IPS-15b (cell line): ENCODE results near the gene ACCSL.

Experiments
- H3K27me3 ChIP-seq: one replicate; pipeline ENCODE4 v1.6.1; 2013; ENCODE audit warnings: low read length; ENCODE audit not compliant: control insufficient read depth, insufficient read depth
- H3K36me3 ChIP-seq: one replicate; pipeline ENCODE4 v1.6.1; 2013; ENCODE audit warnings: low read length; ENCODE audit not compliant: control insufficient read depth, insufficient read depth
- H3K4me1 ChIP-seq: one replicate; pipeline ENCODE4 v1.6.1; 2013; ENCODE audit warnings: mild to moderate bottlenecking, low read length; ENCODE audit not compliant: control insufficient read depth, insufficient read depth
- H3K4me3 ChIP-seq: one replicate; pipeline ENCODE4 v1.5.1; 2013; ENCODE audit warnings: low read depth, low read length
- H3K9ac ChIP-seq: one replicate; pipeline ENCODE4 v1.6.1; 2013; ENCODE audit warnings: low read depth, mild to moderate bottlenecking, low read length
- H3K9me3 ChIP-seq: one replicate; pipeline ENCODE4 v1.6.1; 2013; ENCODE audit warnings: mild to moderate bottlenecking, low read length; ENCODE audit not compliant: control insufficient read depth, insufficient read depth

The ACCSL gene

GRCh38 chr11:44036811-44037657 lies 10.7 kb upstream of the ACCSL start:
- no peaks in the 10 kb centered on the region for H3K4me1 ChIP-seq
- H3K4me3 ChIP-seq, result no peak overlapping the region
- H3K27me3 ChIP-seq, result peaks cover 8% of the 10 kb centered on the region
- no peak overlapping the region for H3K9ac ChIP-seq
- H3K9me3 ChIP-seq, result no peaks in the 10 kb centered on the region
- no peaks in the 10 kb centered on the region for H3K36me3 ChIP-seq

GRCh38 chr11:44037658-44037998 lies 10.2 kb upstream of the ACCSL start:
- peaks cover 5% of the 10 kb centered on the region for H3K27me3 ChIP-seq
- H3K36me3 ChIP-seq, result no peaks in the 10 kb centered on the region
- H3K9me3 ChIP-seq, result no peaks in the 10 kb centered on the region
- H3K4me3 ChIP-seq, result no peak overlapping the region
- no peaks in the 10 kb centered on the region for H3K4me1 ChIP-seq
- no peak overlapping the region for H3K9ac ChIP-seq

GRCh38 chr11:44043157-44043556 lies 4.6 kb upstream of the ACCSL start:
- Histone ChIP-seq H3K9me3 (no peaks in the 10 kb centered on the region), H3K36me3 (no peaks in the 10 kb centered on the region), H3K27me3 (peaks cover 4% of the 10 kb centered on the region), H3K4me3 (no peak overlapping the region), H3K4me1 (no peaks in the 10 kb centered on the region), H3K9ac (no peak overlapping the region)

- Histone ChIP-seq H3K4me3 (no peak overlapping the region), H3K27me3 (peaks cover 4% of the 10 kb centered on the region), H3K9ac (no peak overlapping the region), H3K4me1 (no peaks in the 10 kb centered on the region), H3K36me3 (no peaks in the 10 kb centered on the region), H3K9me3 (no peaks in the 10 kb centered on the region)
These were observed 1.6 kb upstream of the ACCSL start for GRCh38 chr11:44046182-44046581.

GRCh38 chr11:44047298-44047697 lies 483 bp upstream of the ACCSL start:
- Histone ChIP-seq H3K4me3 (no peak overlapping the region), H3K9me3 (no peaks in the 10 kb centered on the region), H3K9ac (no peak overlapping the region), H3K36me3 (no peaks in the 10 kb centered on the region), H3K4me1 (no peaks in the 10 kb centered on the region), H3K27me3 (peaks cover 4% of the 10 kb centered on the region)

- Histone ChIP-seq H3K9me3 (no peaks in the 10 kb centered on the region), H3K36me3 (no peaks in the 10 kb centered on the region), H3K9ac (no peak overlapping the region), H3K4me1 (no peaks in the 10 kb centered on the region), H3K27me3 (no peaks in the 10 kb centered on the region), H3K4me3 (no peak overlapping the region)
These were observed 2.1 kb downstream of the ACCSL start for GRCh38 chr11:44049832-44050231.

GRCh38 chr11:44051171-44051570 lies 3.4 kb downstream of the ACCSL start:
- peaks cover 4% of the 10 kb centered on the region for H3K27me3 ChIP-seq
- H3K36me3 ChIP-seq, result no peaks in the 10 kb centered on the region
- no peak overlapping the region for H3K9ac ChIP-seq
- H3K4me3 ChIP-seq, result no peak overlapping the region
- no peaks in the 10 kb centered on the region for H3K9me3 ChIP-seq
- no peaks in the 10 kb centered on the region for H3K4me1 ChIP-seq

GRCh38 chr11:44057340-44057739 lies 9.6 kb downstream of the ACCSL start:
- no peaks in the 10 kb centered on the region for H3K9me3 ChIP-seq
- H3K9ac ChIP-seq, result no peak overlapping the region
- no peaks in the 10 kb centered on the region for H3K36me3 ChIP-seq
- H3K4me3 ChIP-seq, result no peak overlapping the region
- H3K27me3 ChIP-seq, result peaks cover 4% of the 10 kb centered on the region
- H3K4me1 ChIP-seq, result no peaks in the 10 kb centered on the region

GRCh38 chr11:44058275-44058674 lies 10.5 kb downstream of the ACCSL start:
- no peaks in the 10 kb centered on the region for H3K4me1 ChIP-seq
- H3K27me3 ChIP-seq, result peaks cover 4% of the 10 kb centered on the region
- no peaks in the 10 kb centered on the region for H3K9me3 ChIP-seq
- no peak overlapping the region for H3K9ac ChIP-seq
- no peak overlapping the region for H3K4me3 ChIP-seq
- no peaks in the 10 kb centered on the region for H3K36me3 ChIP-seq

GRCh38 chr11:44065161-44065661 lies 17.4 kb downstream of the ACCSL start:
- no peaks in the 10 kb centered on the region for H3K36me3 ChIP-seq
- peaks cover 17% of the 10 kb centered on the region for H3K27me3 ChIP-seq
- H3K4me1 ChIP-seq, result peaks cover 4% of the 10 kb centered on the region
- no peaks in the 10 kb centered on the region for H3K9me3 ChIP-seq
- H3K9ac ChIP-seq, result no peak overlapping the region
- H3K4me3 ChIP-seq, result peak overlapping the region; percentile 83

- H3K9ac ChIP-seq, result peak within 1 kb of the TSS; percentile 66
These were observed 18.3 kb downstream of the ACCSL start, which contains the start of gene ACCS for GRCh38 chr11:44065841-44066731. Gene ACCS, plus strand, starts transcription at chr11:44066270. Its CDS starts 1,358 bp downstream, at chr11:44067628.

More at GRCh38 chr11:44065841-44066731, 18.3 kb downstream of the ACCSL start, which contains the start of gene ACCS:
- Histone ChIP-seq H3K4me1 (peaks cover 4% of the 10 kb centered on the region), H3K27me3 (peaks cover 17% of the 10 kb centered on the region), H3K4me3 (peak within 1 kb of the TSS; percentile 83), H3K9me3 (no peaks in the 10 kb centered on the region), H3K36me3 (no peaks in the 10 kb centered on the region)
